MCF 10A (cell line): ENCODE data around the gene ACMSD. TPM values are rescaled to one million over a fixed set of nuclear protein-coding genes. Genes with fewer than 3 reads are reported as not detected.
A peak's percentile ranks its signal among the peaks of the same experiment; 100 is the strongest.

Experiments used
- BruUV-seq: library from RNA; stranded (reverse); fragments of 400-500 nt; replicated peaks from 2 replicates; lab custom pipeline; 2021; lab: Mats Ljungman, UMichigan
- CTCF ChIA-PET: fragments of 300-600 bp; sonication (Branson Sonifier 250); formaldehyde crosslinking; extraction: SDS; loops from one replicate; lab custom pipeline; 2021; ENCODE audit warnings: antibody characterized with exemption, inconsistent platforms; lab: Yijun Ruan, JAX
- POLR2A ChIA-PET: fragments of 300-600, 350-650 bp; sonication (Branson Sonifier 250); formaldehyde crosslinking; extraction: SDS; loops from one replicate; lab custom pipeline; 2020; ENCODE audit warnings: antibody characterized with exemption, inconsistent platforms; lab: Yijun Ruan, JAX
- DNase-seq: peaks from one replicate; pipeline ENCODE4 v3.0.0-alpha.2; 2018; ENCODE audit not compliant: unreplicated experiment
- H3K27ac Mint-ChIP-seq: one replicate; pipeline ENCODE4 v1.8.0; 2022; ENCODE audit warnings: mild to moderate bottlenecking, low read depth, mixed read lengths; ENCODE audit not compliant: unreplicated experiment
- H3K27me3 Mint-ChIP-seq: one replicate; pipeline ENCODE4 v1.8.0; 2022; ENCODE audit warnings: mixed read lengths; ENCODE audit not compliant: insufficient read depth, unreplicated experiment
- H3K36me3 Mint-ChIP-seq: one replicate; pipeline ENCODE4 v1.8.0; 2022; ENCODE audit warnings: mild to moderate bottlenecking, moderate library complexity, mixed read lengths; ENCODE audit not compliant: insufficient read depth, unreplicated experiment
- H3K4me1 Mint-ChIP-seq: one replicate; pipeline ENCODE4 v1.8.0; 2022; ENCODE audit warnings: mixed read lengths; ENCODE audit not compliant: insufficient read depth, unreplicated experiment
- H3K4me3 Mint-ChIP-seq: one replicate; pipeline ENCODE4 v1.8.0; 2022; ENCODE audit warnings: mild to moderate bottlenecking, moderate library complexity, mixed read lengths; ENCODE audit not compliant: unreplicated experiment
- H3K9me3 Mint-ChIP-seq: one replicate; pipeline ENCODE4 v1.8.0; 2022; ENCODE audit warnings: mixed read lengths; ENCODE audit not compliant: unreplicated experiment
- intact Hi-C: fragments of 100-400 bp; cut with micrococcal nuclease; formaldehyde crosslinking; loops from 2 replicates; pipeline ENCODE4 v1.14.1; 2022
- total RNA-seq: library from RNA; stranded (reverse); gene quantifications from 2 replicates; pipeline ENCODE4 v1.2.3, GENCODE V29; 2022
- TF ChIP-seq, protein P1 (sequence below): fragments of 200-600 bp; IDR thresholded peaks from one replicate; pipeline ENCODE4 v1.8.0; 2022; ENCODE audit warnings: antibody characterized with exemption, mild to moderate bottlenecking; ENCODE audit not compliant: unreplicated experiment

ACMSD gene
- total RNA-seq, 1 experiment from 2014 or later, result not detected

DNA sequence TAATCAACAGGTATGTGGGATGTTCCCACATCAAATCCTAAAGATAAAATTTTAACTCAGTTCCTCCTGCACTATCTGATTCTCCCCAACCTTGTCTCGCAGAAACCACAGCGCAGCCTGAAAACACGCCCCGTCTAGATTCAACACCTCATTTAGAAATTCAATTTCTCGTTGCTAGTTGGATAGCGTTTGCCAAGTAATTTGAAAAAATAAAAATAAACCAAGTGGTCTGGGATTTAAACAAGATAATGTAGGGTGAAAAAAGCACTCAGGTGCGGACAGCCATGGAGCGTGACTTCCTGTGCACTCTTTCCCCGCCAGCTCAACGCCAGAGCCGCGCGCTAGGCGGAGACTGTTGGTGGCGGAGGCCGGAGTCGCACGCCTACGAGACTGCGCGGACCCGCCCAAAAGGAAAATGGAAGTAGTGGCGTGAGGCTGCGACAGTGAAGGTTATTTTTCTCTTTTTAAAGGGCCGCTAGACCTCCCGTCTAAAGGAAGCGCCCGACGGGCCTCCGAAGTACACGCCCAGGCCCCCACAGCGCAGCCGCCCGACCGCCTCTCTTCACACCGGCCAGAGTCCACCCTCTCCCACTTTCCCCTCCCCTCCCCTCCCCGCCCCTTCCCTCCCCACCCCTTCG, 79.6 kb downstream of the ACMSD start:
- H3K36me3 Mint-ChIP-seq, result peaks cover 19% of the 10 kb centered on the region

DNA sequence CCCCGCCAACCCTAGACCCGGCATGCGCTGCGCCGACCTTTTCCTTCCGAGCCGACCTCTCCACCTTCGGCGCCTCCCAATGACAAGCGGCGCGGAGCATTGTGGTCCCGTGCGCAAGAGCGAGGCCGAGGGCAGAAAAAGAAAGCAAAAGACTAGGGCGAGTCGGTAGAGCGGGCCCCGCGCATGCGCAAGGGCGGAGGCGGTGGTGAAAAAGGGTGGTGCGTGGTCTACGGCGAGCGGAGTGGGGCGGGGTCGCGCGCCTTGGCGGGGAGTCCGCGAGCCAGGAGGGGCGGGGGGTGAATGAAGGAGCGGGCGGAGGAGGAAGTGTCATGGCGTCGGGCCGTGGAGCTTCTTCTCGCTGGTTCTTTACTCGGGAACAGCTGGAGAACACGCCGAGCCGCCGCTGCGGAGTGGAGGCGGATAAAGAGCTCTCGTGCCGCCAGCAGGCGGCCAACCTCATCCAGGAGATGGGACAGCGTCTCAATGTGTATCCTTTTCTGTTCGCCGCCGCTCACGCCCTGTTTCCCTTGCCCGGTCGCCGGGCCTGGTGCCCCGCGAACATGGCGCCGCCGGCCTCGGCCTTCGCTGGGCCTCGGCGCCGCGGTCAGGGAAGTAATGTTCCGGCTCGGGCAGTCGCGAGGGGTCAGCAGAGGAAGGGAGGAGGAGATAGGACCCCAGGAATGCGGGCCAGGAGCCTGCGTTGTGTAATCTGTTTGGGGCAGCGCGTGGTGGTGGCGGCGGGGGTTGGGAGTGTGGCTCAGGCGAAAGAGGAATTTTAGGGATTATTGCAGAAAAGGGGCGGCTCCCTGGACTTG, 80.3 kb downstream of the ACMSD start, which contains the start of gene CCNT2:
Gene CCNT2 (plus strand): TSS at position 297 of the 815 bp plus-strand sequence. CDS start 33 bp downstream, at position 330.
- Mint-ChIP-seq H3K36me3 (peaks cover 19% of the 10 kb centered on the region), H3K9me3 (no peaks in the 10 kb centered on the region), H3K27ac (peak within 1 kb of the TSS; percentile 100), H3K4me3 (peak within 1 kb of the TSS; percentile 100), H3K4me1 (peaks cover 12% of the 10 kb centered on the region), H3K27me3 (no peaks in the 10 kb centered on the region)
- BruUV-seq, result TSS peak; percentile 45
- DNase-seq, result peak; percentile 99
- TF ChIP-seq, protein P1, sequence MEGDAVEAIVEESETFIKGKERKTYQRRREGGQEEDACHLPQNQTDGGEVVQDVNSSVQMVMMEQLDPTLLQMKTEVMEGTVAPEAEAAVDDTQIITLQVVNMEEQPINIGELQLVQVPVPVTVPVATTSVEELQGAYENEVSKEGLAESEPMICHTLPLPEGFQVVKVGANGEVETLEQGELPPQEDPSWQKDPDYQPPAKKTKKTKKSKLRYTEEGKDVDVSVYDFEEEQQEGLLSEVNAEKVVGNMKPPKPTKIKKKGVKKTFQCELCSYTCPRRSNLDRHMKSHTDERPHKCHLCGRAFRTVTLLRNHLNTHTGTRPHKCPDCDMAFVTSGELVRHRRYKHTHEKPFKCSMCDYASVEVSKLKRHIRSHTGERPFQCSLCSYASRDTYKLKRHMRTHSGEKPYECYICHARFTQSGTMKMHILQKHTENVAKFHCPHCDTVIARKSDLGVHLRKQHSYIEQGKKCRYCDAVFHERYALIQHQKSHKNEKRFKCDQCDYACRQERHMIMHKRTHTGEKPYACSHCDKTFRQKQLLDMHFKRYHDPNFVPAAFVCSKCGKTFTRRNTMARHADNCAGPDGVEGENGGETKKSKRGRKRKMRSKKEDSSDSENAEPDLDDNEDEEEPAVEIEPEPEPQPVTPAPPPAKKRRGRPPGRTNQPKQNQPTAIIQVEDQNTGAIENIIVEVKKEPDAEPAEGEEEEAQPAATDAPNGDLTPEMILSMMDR, result no peak
- ChIA-PET POLR2A (interaction anchor here (0.6 to 2.6 kb wide), 10 partner anchors 8 to 1030 kb away, joined by 3 to 18 read pairs (median 4); partner anchors contain the start of genes R3HDM1, RAB3GAP1 and ZRANB3), CTCF (interaction anchor here (0.6 kb wide), 1 partner anchor 13 kb away, joined by 3 read pairs; no protein-coding TSS in a partner anchor)
- intact Hi-C loops, result loop anchor here (5.0 kb wide), 2 partner anchors 614 to 801 kb away; partner anchors contain the start of genes R3HDM1 and ZRANB3

More for the DNA sequence above, 79.6 kb downstream of the ACMSD start:
- Mint-ChIP-seq H3K27ac (peak overlapping the region; percentile 100), H3K27me3 (no peaks in the 10 kb centered on the region), H3K4me1 (peaks cover 11% of the 10 kb centered on the region), H3K4me3 (peak overlapping the region; percentile 100), H3K9me3 (peaks cover 5% of the 10 kb centered on the region)
- POLR2A ChIA-PET, result interaction anchor here (0.6 to 2.6 kb wide), 17 partner anchors 9 to 1318 kb away, joined by 3 to 18 read pairs (median 4); partner anchors contain the start of genes R3HDM1, RAB3GAP1 and ZRANB3
- CTCF ChIA-PET, result interaction anchor here (0.9 to 1.5 kb wide), 2 partner anchors 457 to 826 kb away, joined by 3 to 5 read pairs; no protein-coding TSS in a partner anchor
- DNase-seq, result no peak
- intact Hi-C loops, result loop anchor here (5.0 kb wide), 2 partner anchors 614 to 801 kb away; partner anchors contain the start of genes R3HDM1 and ZRANB3
- TSS peak; percentile 85 for BruUV-seq
- TF ChIP-seq, protein P1, result peak; percentile 14

DNA sequence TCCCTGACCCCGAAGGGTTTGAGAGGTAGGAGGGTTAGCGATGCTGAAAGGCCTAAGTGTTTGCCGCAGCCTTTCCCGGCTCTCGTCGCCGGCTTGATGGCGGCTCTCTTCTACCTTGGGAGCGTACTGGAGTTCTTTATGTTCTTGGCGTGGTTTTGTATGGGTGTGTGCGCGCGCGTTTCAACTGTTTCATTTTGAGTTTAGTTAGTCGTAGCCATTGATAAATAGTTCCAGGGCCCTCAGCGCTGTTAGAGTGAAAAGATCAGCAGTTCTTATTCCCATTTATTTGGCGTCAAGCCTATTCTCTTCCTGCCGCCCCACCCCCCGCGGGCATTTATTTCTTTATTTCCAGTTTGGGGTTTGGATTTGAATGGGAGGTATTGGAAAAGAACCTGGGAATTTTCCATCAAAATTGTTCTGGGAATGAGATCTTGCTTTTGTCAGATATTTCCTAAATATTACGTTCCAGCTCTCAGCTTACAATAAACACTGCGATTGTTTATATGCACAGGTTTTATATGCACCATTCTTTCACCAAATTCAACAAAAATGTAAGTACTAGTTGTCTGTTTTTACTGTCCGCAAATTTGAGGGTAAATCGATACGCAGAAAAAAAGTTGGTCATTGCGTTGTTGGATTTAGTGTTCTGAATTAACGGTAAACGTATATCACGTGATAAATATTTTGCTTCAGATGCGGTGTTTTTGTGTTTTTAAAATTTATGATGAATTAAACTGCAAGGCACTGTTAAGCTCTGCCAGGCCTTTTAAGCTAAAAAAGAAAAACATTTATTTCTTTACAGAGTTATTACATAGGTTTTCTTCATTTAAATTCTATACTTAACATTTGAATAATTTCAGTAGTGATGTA, 81.2 kb downstream of the ACMSD start:
- H3K27ac Mint-ChIP-seq, result peak overlapping the region; percentile 100
- BruUV-seq, result no TSS peak
- TF ChIP-seq, protein P1, result no peak
- no peaks in the 10 kb centered on the region for H3K27me3 Mint-ChIP-seq
- intact Hi-C loops, result loop anchor here (5.0 kb wide), 2 partner anchors 613 to 802 kb away; partner anchors contain the start of genes R3HDM1 and ZRANB3
- POLR2A ChIA-PET, result interaction anchor here (0.6 to 1.7 kb wide), 6 partner anchors 8 to 1029 kb away, joined by 3 to 18 read pairs (median 4); partner anchors contain the start of genes R3HDM1 and ZRANB3
- peak overlapping the region; percentile 100 for H3K4me3 Mint-ChIP-seq
- CTCF ChIA-PET, result interaction anchor here (0.6 kb wide), 2 partner anchors 13 to 21 kb away, joined by 3 read pairs; no protein-coding TSS in a partner anchor
- peaks cover 24% of the 10 kb centered on the region for H3K36me3 Mint-ChIP-seq
- no peaks in the 10 kb centered on the region for H3K9me3 Mint-ChIP-seq
- DNase-seq, result peak; percentile 44
- peaks cover 18% of the 10 kb centered on the region for H3K4me1 Mint-ChIP-seq
